Choroid plexus epithelial cell (primary cell): ENCODE results near the gene STARD4.

Experiments used
- DNase-seq: peaks from one replicate; pipeline ENCODE4 v3.0.0-alpha.2; 2010; ENCODE audit warnings: low read depth
- H3K4me3 ChIP-seq: 2 replicates; pipeline ENCODE4 v1.5.1; 2011; ENCODE audit warnings: low read depth, mild to moderate bottlenecking, control low read depth, low read length, moderate library complexity
- TF ChIP-seq, protein P1 (sequence below): conservative IDR thresholded peaks from 2 replicates; pipeline ENCODE4 v1.5.1; 2011; ENCODE audit warnings: low read depth, mild to moderate bottlenecking, control low read depth, inconsistent platforms, low read length, moderate library complexity

The STARD4 gene

DNA sequence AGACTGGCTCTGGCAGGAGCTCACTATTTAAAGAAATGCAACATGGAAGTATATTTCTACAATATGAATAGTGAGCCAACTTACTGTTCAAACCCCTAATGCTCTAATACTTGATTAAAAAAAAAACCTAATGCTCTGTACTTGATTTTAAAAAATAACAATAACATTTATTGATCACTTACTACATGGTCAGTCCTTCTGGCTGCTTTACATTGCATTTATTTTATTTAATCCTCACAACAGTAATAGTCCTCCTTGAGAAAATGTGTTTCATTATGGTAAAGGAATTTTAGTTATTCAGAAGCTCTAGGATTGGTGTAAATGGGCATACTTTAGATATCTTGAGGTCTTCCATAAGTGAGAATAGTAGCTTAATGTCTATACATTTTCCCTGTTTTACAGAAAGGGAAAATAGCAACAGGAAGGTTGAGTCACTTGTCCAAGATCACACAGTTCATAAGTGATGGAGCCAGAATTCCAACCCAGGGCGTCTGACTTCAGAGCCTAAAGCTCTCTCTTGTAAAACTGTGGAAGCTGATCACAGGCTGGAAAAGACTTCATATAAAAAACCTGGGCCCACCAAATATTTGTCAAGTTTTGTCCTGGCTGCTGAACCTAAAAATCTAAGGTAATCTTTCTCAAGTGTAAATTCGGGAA, 1.0 kb downstream of the STARD4 start:
- DNase-seq: peak; percentile 36
- TF ChIP-seq, protein P1, sequence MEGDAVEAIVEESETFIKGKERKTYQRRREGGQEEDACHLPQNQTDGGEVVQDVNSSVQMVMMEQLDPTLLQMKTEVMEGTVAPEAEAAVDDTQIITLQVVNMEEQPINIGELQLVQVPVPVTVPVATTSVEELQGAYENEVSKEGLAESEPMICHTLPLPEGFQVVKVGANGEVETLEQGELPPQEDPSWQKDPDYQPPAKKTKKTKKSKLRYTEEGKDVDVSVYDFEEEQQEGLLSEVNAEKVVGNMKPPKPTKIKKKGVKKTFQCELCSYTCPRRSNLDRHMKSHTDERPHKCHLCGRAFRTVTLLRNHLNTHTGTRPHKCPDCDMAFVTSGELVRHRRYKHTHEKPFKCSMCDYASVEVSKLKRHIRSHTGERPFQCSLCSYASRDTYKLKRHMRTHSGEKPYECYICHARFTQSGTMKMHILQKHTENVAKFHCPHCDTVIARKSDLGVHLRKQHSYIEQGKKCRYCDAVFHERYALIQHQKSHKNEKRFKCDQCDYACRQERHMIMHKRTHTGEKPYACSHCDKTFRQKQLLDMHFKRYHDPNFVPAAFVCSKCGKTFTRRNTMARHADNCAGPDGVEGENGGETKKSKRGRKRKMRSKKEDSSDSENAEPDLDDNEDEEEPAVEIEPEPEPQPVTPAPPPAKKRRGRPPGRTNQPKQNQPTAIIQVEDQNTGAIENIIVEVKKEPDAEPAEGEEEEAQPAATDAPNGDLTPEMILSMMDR: no peak
- H3K4me3 ChIP-seq: peak overlapping the region; percentile 92

DNA sequence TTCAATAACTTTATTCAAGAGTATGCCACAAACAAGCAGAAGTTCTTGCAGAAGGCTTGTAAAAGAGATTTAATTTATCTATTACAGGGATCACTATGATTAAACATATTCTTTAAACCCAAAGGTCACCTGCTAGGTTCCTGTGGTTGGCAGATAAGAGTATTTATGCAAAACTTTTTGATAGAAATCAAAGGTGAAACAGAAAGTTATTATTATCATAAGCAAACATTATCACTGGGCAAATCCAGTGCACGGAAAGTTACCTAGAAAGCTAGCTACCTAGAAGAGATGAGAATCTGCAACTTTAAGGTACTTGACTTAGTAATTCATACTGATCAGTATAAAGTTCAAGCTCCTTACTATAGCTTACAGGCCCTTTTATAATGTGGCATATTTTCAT, 3.2 kb downstream of the STARD4 start:
- no peak overlapping the region for H3K4me3 ChIP-seq
- TF ChIP-seq, protein P1: no peak
- no peak for DNase-seq

DNA sequence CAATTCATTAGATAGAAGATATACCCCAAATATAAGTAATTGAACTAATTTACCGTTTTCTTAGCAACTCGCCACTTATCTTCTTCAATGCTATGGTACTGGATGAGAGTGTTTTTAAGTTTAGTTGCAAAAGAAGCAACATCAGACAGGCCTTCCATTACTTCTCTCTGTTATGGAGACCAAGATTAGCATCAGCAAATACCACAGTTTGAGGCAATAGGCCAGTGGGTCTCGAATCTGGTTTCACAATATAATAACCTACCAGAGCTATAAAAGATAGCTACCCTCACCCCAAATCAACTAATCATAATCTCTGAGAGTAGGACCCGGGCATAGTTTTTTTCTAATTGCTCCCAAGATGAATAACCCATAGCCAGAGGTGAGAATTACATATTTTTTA, 5.1 kb downstream of the STARD4 start:
- no peak overlapping the region for H3K4me3 ChIP-seq
- DNase-seq: peak; percentile 41
- TF ChIP-seq, protein P1: no peak

DNA sequence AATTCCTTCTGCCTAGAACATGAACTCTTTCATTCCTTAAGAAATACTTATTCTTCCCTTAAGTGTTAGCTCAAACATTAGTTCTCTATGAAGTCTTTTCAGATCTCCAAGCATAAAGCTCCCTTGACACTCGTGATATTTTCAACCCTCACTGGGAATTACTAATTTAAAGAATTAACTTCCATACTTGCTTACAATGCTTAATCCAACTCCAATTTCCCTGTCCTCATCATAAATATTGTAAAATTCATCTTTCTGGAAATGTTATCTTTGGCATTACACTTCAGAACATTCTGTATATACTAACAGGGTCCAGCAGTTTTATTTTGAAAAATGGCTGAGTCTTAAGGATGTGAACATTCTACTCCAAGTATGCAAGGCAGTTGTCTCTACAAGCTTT, 7.2 kb downstream of the STARD4 start:
- TF ChIP-seq, protein P1: no peak
- peak; percentile 49 for DNase-seq
- H3K4me3 ChIP-seq: no peak overlapping the region

DNA sequence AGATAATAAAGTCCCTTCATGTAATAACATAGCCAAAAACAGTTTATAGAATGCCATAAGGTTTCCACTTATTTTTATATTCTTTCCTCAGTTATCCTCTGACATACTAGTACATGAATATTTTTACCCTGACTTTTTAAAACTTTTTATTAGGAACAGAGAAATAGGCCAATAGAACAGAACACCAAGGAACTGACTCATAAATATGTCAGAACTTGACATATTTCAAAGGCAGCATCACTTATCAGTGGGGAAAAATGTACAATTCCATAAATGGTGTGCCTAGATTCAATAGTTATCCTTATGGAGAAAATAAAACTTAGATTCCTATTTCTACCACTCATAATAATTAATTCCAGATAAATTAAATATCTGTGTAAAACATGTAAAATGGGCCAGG, 9.4 kb downstream of the STARD4 start:
- no peak overlapping the region for H3K4me3 ChIP-seq
- TF ChIP-seq, protein P1: no peak
- peak; percentile 58 for DNase-seq

DNA sequence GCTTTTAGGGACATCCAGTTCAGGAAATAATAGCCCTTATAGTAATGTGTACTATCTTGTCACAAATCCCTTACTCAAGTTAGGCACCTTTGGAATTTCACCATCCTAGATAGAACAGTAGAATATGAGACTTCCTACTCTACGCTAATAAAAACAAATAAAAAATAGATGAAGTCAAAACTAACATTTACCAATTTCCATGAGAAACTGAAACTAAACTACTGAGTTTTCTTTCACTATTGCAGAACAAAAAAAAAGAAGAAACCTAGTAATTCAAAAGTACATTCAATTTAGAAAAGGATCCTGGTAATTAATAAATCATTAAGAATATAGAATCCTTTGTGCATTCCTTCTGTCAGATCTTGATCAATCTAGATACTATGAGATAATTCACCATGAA, 14.0 kb downstream of the STARD4 start:
- no peak for DNase-seq
- TF ChIP-seq, protein P1: no peak
- H3K4me3 ChIP-seq: no peak overlapping the region

DNA sequence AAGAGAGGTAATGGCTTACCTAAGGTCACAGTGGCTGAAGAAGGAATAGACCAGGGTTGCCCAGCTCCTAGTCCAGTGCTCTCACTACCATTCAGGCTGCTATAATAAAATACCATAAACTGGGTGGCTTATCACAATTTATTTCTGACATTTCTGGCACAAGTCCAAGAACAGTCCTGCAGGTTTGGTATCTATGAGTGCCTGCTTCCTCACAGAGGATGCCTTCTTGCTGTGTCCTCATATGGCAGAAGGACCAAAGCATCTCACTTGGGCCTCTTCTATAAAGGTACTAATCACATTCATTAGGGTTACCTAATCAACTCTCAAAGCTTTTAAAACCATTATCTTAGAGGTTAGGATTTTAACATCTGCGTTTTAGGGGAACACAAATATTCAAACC, 17.2 kb downstream of the STARD4 start:
- H3K4me3 ChIP-seq: no peak overlapping the region
- no peak for DNase-seq
- TF ChIP-seq, protein P1: no peak
